Skin epidermis (tissue), 12 donors: ENCODE results near the gene PDE1C.

ENCODE experiments used
- H3K27ac ChIP-seq, 21 experiments: fragments of 200-600 bp; sonication (generic) in 11 of 21; one replicate each; pipeline ENCODE4 v1.5.0; 2020; ENCODE audit warnings: mild to moderate bottlenecking in 3 of 21, inconsistent platforms in 2 of 21, moderate library complexity in 2 of 21
- H3K4me3 ChIP-seq, 7 experiments: fragments of 200-600 bp; sonication (generic) in 2 of 7; one replicate each; pipeline ENCODE4 v1.5.0; 2020; ENCODE audit warnings: inconsistent platforms in 2 of 7, mild to moderate bottlenecking in 2 of 7, moderate library complexity in 1 of 7

Gene PDE1C

GRCh38 chr7:32047801-32048200 lies 22.4 kb downstream of the PDE1C start:
- no peak overlapping the region for H3K27ac ChIP-seq
- no peak overlapping the region for H3K4me3 ChIP-seq

GRCh38 chr7:32047075-32047474 lies 23.1 kb downstream of the PDE1C start:
- Histone ChIP-seq H3K4me3 (no peak overlapping the region), H3K27ac (no peak overlapping the region)

DNA sequence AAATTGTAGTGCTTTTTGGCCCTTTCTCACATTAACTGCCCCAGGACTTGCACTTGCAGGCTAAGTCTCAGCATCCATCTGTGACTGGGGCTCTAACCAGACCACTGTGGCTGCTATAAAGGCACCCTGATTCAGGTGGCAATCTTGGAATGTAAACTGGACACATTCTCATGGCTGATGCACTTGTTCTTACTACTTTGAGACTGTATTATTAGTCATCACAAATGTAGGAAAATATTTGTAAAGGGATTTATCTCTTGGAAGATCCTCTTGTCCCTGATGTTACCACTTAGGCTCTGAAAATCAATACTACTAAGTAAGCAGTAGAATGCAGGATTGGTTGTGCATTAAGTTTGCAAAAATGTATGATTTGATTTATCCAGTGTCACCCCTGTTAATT lies 25.0 kb downstream of the PDE1C start:
- H3K27ac ChIP-seq = no peak overlapping the region
- H3K4me3 ChIP-seq = no peak overlapping the region

GRCh38 chr7:32044739-32045138 lies 25.5 kb downstream of the PDE1C start:
- H3K4me3 ChIP-seq = no peak overlapping the region
- no peak overlapping the region for H3K27ac ChIP-seq

- H3K27ac ChIP-seq = no peak overlapping the region
- no peak overlapping the region for H3K4me3 ChIP-seq
Measured at GRCh38 chr7:32043688-32044087, 26.5 kb downstream of the PDE1C start.

GRCh38 chr7:32042900-32043299 lies 27.3 kb downstream of the PDE1C start:
- no peak overlapping the region for H3K27ac ChIP-seq

DNA sequence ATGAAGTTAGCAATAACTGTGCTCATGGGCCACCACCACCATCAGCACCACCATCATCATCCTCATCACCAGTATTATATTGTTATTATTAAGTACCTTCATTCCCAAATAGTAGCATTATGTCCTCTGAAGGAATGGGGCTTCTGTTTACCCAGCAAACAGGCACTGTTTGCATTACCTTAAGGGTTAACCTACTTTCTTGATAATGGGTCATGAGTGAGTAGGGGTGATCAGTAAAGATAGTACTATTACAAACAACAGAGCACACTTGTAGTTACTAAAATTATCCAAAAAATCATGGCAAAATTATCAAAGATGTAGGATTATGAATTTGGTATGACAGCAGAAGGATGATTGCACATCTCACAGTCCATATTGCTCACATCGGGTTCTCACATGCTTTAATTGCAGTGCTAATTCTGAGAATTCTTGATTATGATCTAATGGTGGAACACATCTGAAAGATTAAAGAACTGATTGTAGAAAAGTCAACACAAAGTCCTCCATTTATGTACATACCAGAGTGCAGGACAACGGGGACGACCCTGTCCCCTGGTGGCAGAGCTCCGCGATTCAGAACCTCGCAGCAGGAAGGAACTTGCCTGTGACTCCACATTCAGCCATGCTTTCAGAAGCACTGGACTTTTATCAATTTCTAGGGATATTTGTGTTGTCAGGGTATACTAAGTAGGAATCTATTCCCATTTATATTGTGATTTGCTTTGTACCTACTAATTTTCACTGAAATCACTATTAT lies 31.0 kb downstream of the PDE1C start:
- no peak overlapping the region for H3K27ac ChIP-seq
- H3K4me3 ChIP-seq = no peak overlapping the region

More at GRCh38 chr7:32042900-32043299, 27.3 kb downstream of the PDE1C start:
- H3K4me3 ChIP-seq = no peak overlapping the region

DNA sequence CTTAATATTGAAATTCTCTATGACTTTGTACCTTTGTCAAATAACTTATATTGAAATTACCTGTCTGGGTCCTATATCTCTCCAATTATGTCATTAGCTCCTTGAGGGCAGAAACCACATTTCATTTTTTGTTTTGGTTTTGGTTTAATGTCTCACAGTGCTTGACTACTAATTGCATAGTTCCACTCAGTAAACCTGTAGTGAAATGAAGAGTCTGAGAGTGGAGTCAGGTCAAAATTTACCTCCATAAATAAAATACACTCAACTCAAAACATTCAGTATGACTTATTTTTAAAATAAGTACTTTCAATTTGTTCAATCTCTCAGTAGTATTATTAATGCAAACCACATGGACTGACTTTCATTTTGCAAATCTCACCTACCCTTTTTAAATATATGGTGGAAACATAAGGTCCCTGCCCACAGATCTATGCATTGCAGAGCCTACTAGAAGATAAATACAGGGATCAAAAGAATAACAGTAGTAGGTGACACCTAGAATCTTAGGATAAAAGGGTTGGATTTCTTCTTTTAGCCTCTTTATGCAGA lies 32.5 kb downstream of the PDE1C start:
- no peak overlapping the region for H3K4me3 ChIP-seq
- no peak overlapping the region for H3K27ac ChIP-seq

GRCh38 chr7:32036557-32036956 lies 33.6 kb downstream of the PDE1C start:
- H3K4me3 ChIP-seq = no peak overlapping the region
- H3K27ac ChIP-seq = no peak overlapping the region

DNA sequence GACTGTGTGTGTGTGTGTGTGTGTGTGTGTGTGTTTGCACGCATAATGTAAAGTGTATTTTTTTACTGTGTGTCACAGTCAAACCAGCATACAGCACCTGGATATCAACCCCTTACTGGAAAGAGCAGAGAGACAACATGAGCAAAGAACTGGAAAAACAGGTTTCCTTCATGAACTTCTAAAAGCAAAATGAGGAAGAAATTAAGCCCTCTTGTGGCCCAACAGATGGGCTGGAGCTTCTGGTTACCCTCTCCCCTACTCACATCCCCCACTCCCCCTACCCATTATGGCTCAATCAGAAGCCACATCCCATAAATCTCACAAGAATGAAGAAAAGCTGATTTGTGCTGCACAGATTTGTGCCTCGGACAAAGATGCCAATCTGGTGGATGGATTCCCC lies 36.2 kb downstream of the PDE1C start:
- H3K27ac ChIP-seq = no peak overlapping the region

GRCh38 chr7:32033006-32033405 lies 37.2 kb downstream of the PDE1C start:
- Histone ChIP-seq H3K27ac (no peak overlapping the region), H3K4me3 (no peak overlapping the region)

More for the DNA sequence above, 36.2 kb downstream of the PDE1C start:
- H3K4me3 ChIP-seq = no peak overlapping the region

DNA sequence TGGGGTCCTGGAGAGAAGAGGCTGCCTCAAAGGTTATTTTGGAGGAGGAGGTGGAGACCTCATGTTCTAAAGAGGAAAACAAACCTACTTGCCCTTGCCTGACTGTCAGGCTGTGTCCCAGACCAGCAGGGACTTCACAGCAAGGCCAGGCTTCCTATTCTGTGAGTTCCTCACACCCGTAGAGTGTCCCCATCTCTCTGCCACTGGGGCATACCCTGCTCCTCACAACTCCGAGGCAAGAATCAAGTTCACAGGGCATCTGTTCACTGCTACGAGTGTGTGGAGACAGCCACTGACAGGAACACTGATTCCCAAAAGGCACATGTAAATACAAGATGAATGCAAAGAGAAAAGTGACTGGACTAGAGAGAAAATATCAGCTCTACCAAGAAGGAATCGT lies 38.0 kb downstream of the PDE1C start:
- no peak overlapping the region for H3K27ac ChIP-seq
- no peak overlapping the region for H3K4me3 ChIP-seq

- Histone ChIP-seq H3K27ac (no peak overlapping the region), H3K4me3 (no peak overlapping the region)
Measured at GRCh38 chr7:32030904-32031692, 39.1 kb downstream of the PDE1C start.

- Histone ChIP-seq H3K4me3 (no peak overlapping the region), H3K27ac (no peak overlapping the region)
Measured at GRCh38 chr7:32026083-32026425, 44.2 kb downstream of the PDE1C start.

DNA sequence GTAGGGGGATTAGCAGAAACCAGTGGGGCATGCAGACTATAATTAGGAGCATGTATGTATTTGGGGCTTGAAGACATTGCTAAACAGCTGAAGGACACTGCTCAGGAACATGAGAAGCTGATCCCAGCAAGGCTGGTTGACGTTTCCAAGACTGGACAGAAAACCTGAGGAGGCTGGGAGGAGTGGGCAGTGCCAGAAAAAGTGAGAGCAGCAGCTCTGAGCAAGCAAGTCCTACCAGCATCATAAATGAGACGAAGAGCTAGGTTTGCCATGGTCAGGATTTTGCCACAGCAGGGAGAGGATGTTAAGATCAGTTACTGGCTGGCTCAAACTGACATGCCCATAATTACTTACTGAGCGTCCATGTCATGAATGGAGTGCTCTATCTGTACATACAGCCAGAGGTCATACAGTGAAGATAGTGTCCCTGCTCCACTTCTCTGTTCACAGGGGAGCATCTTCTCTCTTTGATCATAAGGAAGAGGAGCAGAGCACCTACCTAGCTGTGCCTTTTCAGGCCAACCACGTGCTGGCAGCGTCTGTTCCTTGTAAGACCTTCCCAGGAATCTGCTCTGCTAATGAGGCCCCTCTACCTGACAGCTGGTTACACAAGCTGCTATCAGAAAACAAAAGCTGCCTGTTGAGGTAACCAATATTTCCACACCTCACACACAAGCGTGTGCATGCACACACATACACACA lies 44.7 kb downstream of the PDE1C start:
- Histone ChIP-seq H3K4me3 (no peak overlapping the region), H3K27ac (no peak overlapping the region)

DNA sequence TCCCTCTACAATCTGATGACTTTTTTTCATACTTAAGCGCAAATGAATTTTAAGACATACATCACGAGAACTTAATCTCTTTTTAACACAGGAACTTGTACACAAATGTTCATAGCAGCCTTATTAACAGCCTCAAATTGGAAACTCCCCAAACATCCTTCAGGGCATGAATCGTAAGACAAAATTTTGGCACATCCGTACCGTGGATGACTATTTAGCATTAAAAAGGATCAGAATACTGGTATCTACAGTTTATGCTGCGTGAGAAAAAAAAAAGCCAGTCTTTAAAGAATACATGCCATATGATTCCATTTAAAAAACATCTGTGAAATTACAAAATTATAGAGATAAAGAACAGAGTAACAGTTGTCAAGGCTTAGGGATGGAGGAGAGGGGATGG lies 46.8 kb downstream of the PDE1C start:
- Histone ChIP-seq H3K27ac (no peak overlapping the region), H3K4me3 (no peak overlapping the region)

GRCh38 chr7:32022966-32023365 lies 47.2 kb downstream of the PDE1C start:
- no peak overlapping the region for H3K27ac ChIP-seq

GRCh38 chr7:32020551-32021159 lies 49.6 kb downstream of the PDE1C start:
- Histone ChIP-seq H3K4me3 (no peak overlapping the region), H3K27ac (no peak overlapping the region)

More at GRCh38 chr7:32022966-32023365, 47.2 kb downstream of the PDE1C start:
- H3K4me3 ChIP-seq = no peak overlapping the region

- H3K4me3 ChIP-seq = no peak overlapping the region
- H3K27ac ChIP-seq = no peak overlapping the region
Measured at GRCh38 chr7:32018845-32019578, 51.2 kb downstream of the PDE1C start.
